PC-3 (cell line): Measurements from ENCODE around the gene PTPRA. TPM values are rescaled to one million over a fixed set of nuclear protein-coding genes. Genes with fewer than 3 reads are reported as not detected.

Experiments used
- ATAC-seq: fragments of 200-7000 bp; cut with Tn5 transposase; 2 replicates; pipeline ENCODE4 v1.9.1; 2020; ENCODE audit warnings: mild to moderate bottlenecking, moderate library complexity
- BruUV-seq: library from RNA; stranded (reverse); fragments of 400-500 nt; replicated peaks from 2 replicates; lab custom pipeline; 2021; lab: Mats Ljungman, UMichigan
- CTCF ChIA-PET: fragments of 300-600 bp; sonication (Branson Sonifier 250); formaldehyde crosslinking; loops from one replicate; lab custom pipeline; 2022; ENCODE audit warnings: antibody characterized with exemption; lab: Charles Lee
- POLR2A ChIA-PET: fragments of 300-600 bp; sonication (Branson Sonifier 250); formaldehyde crosslinking; loops from one replicate; lab custom pipeline; 2022; ENCODE audit warnings: antibody characterized with exemption; ENCODE audit not compliant: unreplicated experiment; lab: Charles Lee
- DNase-seq: peaks from one replicate; pipeline ENCODE4 v3.0.0-alpha.2; 2015
- H2AFZ ChIP-seq: fragments of 300-600 bp; sonication (generic); 2 replicates; pipeline ENCODE4 v1.6.0; 2016; ENCODE audit warnings: antibody characterized with exemption, low read length
- H3F3A ChIP-seq: fragments of 300-600 bp; sonication (generic); one replicate; pipeline ENCODE4 v1.6.0; 2017; ENCODE audit warnings: antibody characterized with exemption, low read length, control low read depth, mild to moderate bottlenecking; ENCODE audit not compliant: unreplicated experiment
- H3K27ac ChIP-seq: fragments of 300-600 bp; sonication (generic); 2 replicates; pipeline ENCODE4 v1.5.1; 2016; ENCODE audit warnings: mild to moderate bottlenecking, low read length
- H3K27me3 ChIP-seq: fragments of 300-600 bp; sonication (generic); 2 replicates; pipeline ENCODE4 v1.6.1; 2016; ENCODE audit warnings: low read length, mixed read lengths
- H3K36me3 ChIP-seq: fragments of 300-600 bp; sonication (generic); 2 replicates; pipeline ENCODE4 v1.6.1; 2016; ENCODE audit warnings: low read depth, mixed run types, low read length, mixed read lengths
- H3K4me1 ChIP-seq: fragments of 300-600 bp; sonication (generic); 2 replicates; pipeline ENCODE4 v1.5.1; 2016; ENCODE audit warnings: low read length; ENCODE audit not compliant: insufficient read depth
- H3K4me2 ChIP-seq: fragments of 300-600 bp; sonication (generic); 2 replicates; pipeline ENCODE4 v1.6.0; 2016; ENCODE audit warnings: low read length
- H3K4me3 ChIP-seq: fragments of 300-600 bp; sonication (generic); 2 replicates; pipeline ENCODE4 v1.5.1; 2016; ENCODE audit warnings: mild to moderate bottlenecking, low read length, mixed read lengths
- H3K79me2 ChIP-seq: fragments of 300-600 bp; sonication (generic); 2 replicates; pipeline ENCODE4 v1.6.1; 2017; ENCODE audit warnings: low read length, mixed read lengths
- H3K9ac ChIP-seq: fragments of 300-600 bp; sonication (generic); 2 replicates; pipeline ENCODE4 v1.6.0; 2016; ENCODE audit warnings: mild to moderate bottlenecking, low read length
- H3K9me2 ChIP-seq: fragments of 300-600 bp; sonication (generic); replicated peaks from 2 replicates; pipeline ENCODE4 v1.6.1; 2016; ENCODE audit warnings: mixed run types, low read length, mixed read lengths
- H3K9me3 ChIP-seq: fragments of 300-600 bp; sonication (generic); 2 replicates; pipeline ENCODE4 v1.6.1; 2016; ENCODE audit warnings: low read length, mixed read lengths
- H4K20me1 ChIP-seq: fragments of 300-600 bp; sonication (generic); 2 replicates; pipeline ENCODE4 v1.6.1; 2016; ENCODE audit warnings: low read length, mixed read lengths
- EZH2 ChIP-seq: fragments of 300-600 bp; sonication (generic); IDR thresholded peaks from one replicate; pipeline ENCODE4 v1.6.1; 2017; ENCODE audit warnings: antibody characterized with exemption, mild to moderate bottlenecking, low read length; ENCODE audit not compliant: unreplicated experiment
- EZH2phosphoT487 ChIP-seq: fragments of 300-600 bp; sonication (generic); IDR thresholded peaks from 2 replicates; pipeline ENCODE4 v1.6.1; 2018; ENCODE audit warnings: mild to moderate bottlenecking, antibody characterized with exemption, low read length, borderline replicate concordance
- intact Hi-C: fragments of 100-400 bp; cut with micrococcal nuclease; formaldehyde crosslinking; loops from 2 replicates; pipeline ENCODE4 v1.9.0; 2023
- total RNA-seq: library from RNA; depleted of rRNA; stranded (reverse); fragments of >200 nt; gene quantifications from 2 replicates; pipeline ENCODE4 v1.2.3, GENCODE V29; 2014
- TF ChIP-seq, protein P1 (sequence below): fragments of 300-600 bp; sonication (generic); conservative IDR thresholded peaks from 2 replicates; pipeline ENCODE4 v1.5.1; 2017; ENCODE audit warnings: antibody characterized with exemption, low read depth, mild to moderate bottlenecking, low read length

PTPRA gene
- total RNA-seq, 1 experiment from 2014 or later: 35.0 TPM

DNA sequence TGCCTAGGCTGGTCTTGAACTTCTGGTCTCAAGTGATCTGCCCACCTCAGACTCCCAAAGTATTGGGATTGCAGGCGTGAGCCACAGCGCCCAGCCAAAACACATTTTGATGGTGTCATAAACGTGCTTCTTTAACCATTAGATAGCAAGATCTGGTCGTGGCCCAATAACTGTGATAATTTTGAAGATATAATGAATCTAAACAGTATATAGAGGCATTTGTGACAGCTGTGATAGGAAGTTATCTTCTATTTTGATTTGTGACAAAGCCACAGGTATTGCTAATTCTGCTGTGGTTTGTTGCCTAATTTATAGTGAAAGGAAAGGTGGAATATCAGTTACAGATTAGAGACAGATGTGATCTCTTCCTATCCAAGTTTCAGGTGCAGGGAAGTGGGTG lies 197.4 kb downstream of the PTPRA start:
- H3K36me3 ChIP-seq: no peaks in the 10 kb centered on the region
- H3K4me2 ChIP-seq: no peak overlapping the region
- 0 out of 2 replicates have a peak, but pooled peaks cover 5% of the 10 kb centered on the region for H3K4me1 ChIP-seq
- no peak overlapping the region for H3K27ac ChIP-seq
- DNase-seq (no peak), ATAC-seq (no peak)
- H3K27me3 ChIP-seq: no peaks in the 10 kb centered on the region
- POLR2A ChIA-PET: no interaction called here
- no peaks in the 10 kb centered on the region for H3K79me2 ChIP-seq
- H4K20me1 ChIP-seq: no peaks in the 10 kb centered on the region
- CTCF ChIA-PET: no interaction called here
- intact Hi-C loops: no loop called here
- no peaks in the 10 kb centered on the region for H3K9me3 ChIP-seq
- no peak overlapping the region for H3K9ac ChIP-seq
- H3F3A ChIP-seq: no peaks in the 10 kb centered on the region
- TF ChIP-seq EZH2 (no peak), EZH2phosphoT487 (no peak)
- TF ChIP-seq, protein P1, sequence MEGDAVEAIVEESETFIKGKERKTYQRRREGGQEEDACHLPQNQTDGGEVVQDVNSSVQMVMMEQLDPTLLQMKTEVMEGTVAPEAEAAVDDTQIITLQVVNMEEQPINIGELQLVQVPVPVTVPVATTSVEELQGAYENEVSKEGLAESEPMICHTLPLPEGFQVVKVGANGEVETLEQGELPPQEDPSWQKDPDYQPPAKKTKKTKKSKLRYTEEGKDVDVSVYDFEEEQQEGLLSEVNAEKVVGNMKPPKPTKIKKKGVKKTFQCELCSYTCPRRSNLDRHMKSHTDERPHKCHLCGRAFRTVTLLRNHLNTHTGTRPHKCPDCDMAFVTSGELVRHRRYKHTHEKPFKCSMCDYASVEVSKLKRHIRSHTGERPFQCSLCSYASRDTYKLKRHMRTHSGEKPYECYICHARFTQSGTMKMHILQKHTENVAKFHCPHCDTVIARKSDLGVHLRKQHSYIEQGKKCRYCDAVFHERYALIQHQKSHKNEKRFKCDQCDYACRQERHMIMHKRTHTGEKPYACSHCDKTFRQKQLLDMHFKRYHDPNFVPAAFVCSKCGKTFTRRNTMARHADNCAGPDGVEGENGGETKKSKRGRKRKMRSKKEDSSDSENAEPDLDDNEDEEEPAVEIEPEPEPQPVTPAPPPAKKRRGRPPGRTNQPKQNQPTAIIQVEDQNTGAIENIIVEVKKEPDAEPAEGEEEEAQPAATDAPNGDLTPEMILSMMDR: no peak
- BruUV-seq: no TSS peak
- no peak overlapping the region for H3K4me3 ChIP-seq
- no peak overlapping the region for H2AFZ ChIP-seq
- no peaks in the 10 kb centered on the region for H3K9me2 ChIP-seq

DNA sequence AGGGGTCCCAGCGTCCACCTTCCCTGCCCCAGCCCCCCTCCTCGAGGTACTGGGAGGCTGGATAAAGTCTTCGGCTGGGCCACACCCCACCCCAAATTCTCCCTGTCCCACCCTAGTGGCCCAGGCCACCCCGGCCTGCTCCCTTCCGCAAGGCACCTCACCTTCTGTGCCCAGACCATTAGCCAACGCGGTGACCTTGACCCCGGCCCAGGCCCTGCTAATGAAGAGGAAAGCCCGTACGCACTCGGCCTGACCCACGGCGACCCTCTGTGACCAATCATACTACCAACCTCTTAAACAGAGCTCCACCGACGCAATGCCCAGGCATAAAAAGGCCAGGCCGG lies 198.0 kb downstream of the PTPRA start:
- DNase-seq: no peak
- Histone ChIP-seq H3K36me3 (no peaks in the 10 kb centered on the region), H3K9ac (no peak overlapping the region), H3K9me2 (no peaks in the 10 kb centered on the region), H3K27me3 (no peaks in the 10 kb centered on the region), H3K79me2 (no peaks in the 10 kb centered on the region), H4K20me1 (no peaks in the 10 kb centered on the region), H3F3A (no peaks in the 10 kb centered on the region), H3K27ac (no peak overlapping the region), H2AFZ (no peak overlapping the region), H3K4me3 (no peak overlapping the region), H3K4me1 (0 out of 2 replicates have a peak, but pooled peaks cover 5% of the 10 kb centered on the region), H3K9me3 (no peaks in the 10 kb centered on the region), H3K4me2 (no peak overlapping the region)
- intact Hi-C loops: no loop called here
- no peak for TF ChIP-seq EZH2
- no peak for TF ChIP-seq EZH2phosphoT487
- TF ChIP-seq, protein P1: no peak
- no TSS peak for BruUV-seq
- POLR2A ChIA-PET: no interaction called here
- CTCF ChIA-PET: no interaction called here
- ATAC-seq: no peak

DNA sequence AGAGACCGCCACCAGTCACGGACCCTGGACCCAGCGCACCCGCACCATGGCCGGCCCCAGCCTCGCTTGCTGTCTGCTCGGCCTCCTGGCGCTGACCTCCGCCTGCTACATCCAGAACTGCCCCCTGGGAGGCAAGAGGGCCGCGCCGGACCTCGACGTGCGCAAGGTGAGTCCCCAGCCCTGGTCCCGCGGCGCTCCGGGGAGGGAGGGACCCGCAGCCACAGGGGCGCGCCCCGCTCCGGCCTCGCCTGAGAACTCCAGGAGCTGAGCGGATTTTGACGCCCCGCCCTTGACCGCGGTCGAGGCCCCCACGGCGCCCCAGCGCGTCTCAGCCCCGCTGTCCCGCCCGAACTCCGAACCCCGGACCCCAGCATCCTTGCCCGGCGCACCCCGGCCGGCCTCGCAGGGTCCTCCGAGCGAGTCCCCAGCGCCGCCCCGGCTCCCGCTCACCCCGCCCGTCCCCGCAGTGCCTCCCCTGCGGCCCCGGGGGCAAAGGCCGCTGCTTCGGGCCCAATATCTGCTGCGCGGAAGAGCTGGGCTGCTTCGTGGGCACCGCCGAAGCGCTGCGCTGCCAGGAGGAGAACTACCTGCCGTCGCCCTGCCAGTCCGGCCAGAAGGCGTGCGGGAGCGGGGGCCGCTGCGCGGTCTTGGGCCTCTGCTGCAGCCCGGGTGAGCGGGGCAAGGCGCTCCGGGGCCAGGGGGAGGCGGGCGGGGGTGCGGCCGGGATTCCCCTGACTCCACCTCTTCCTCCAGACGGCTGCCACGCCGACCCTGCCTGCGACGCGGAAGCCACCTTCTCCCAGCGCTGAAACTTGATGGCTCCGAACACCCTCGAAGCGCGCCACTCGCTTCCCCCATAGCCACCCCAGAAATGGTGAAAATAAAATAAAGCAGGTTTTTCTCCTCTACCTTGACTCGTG lies 198.6 kb downstream of the PTPRA start, which contains the start of gene OXT:
TSS of gene OXT (plus strand) at position 11 of the 920 bp plus-strand sequence. CDS start at position 47, 36 bp downstream.
- H3K27ac ChIP-seq: no peak within 1 kb of the TSS
- CTCF ChIA-PET: interaction anchor here (0.5 kb wide), 1 partner anchor 13 kb away, joined by 5 read pairs; no protein-coding TSS in a partner anchor
- H3K79me2 ChIP-seq: no peaks in the 10 kb centered on the region
- no peak within 1 kb of the TSS for H3K9ac ChIP-seq
- ATAC-seq: no peak
- H3K4me2 ChIP-seq: no peak within 1 kb of the TSS
- intact Hi-C loops: no loop called here
- TF ChIP-seq EZH2: no peak
- TF ChIP-seq, protein P1: no peak
- TF ChIP-seq EZH2phosphoT487: no peak
- no peaks in the 10 kb centered on the region for H4K20me1 ChIP-seq
- DNase-seq: no peak
- no peaks in the 10 kb centered on the region for H3K27me3 ChIP-seq
- no peaks in the 10 kb centered on the region for H3K4me1 ChIP-seq
- no TSS peak for BruUV-seq
- no peaks in the 10 kb centered on the region for H3K36me3 ChIP-seq
- POLR2A ChIA-PET: interaction anchor here (0.7 kb wide), 1 partner anchor 89 kb away, joined by 5 read pairs; no protein-coding TSS in a partner anchor
- H3K9me2 ChIP-seq: no peaks in the 10 kb centered on the region
- H3K9me3 ChIP-seq: no peaks in the 10 kb centered on the region
- H2AFZ ChIP-seq: no peak within 1 kb of the TSS
- H3F3A ChIP-seq: no peaks in the 10 kb centered on the region
- no peak within 1 kb of the TSS for H3K4me3 ChIP-seq
